ENCODE measurements around the gene TNRC6C. TPM values are rescaled to one million over a fixed set of nuclear protein-coding genes. Genes with fewer than 3 reads are reported as not detected.

Gene TNRC6C
- polyA plus RNA-seq, 1 donor (not counting 4 experiments of a cell fraction or from before 2014, with no cell fraction given): 0.34 TPM

DNA sequence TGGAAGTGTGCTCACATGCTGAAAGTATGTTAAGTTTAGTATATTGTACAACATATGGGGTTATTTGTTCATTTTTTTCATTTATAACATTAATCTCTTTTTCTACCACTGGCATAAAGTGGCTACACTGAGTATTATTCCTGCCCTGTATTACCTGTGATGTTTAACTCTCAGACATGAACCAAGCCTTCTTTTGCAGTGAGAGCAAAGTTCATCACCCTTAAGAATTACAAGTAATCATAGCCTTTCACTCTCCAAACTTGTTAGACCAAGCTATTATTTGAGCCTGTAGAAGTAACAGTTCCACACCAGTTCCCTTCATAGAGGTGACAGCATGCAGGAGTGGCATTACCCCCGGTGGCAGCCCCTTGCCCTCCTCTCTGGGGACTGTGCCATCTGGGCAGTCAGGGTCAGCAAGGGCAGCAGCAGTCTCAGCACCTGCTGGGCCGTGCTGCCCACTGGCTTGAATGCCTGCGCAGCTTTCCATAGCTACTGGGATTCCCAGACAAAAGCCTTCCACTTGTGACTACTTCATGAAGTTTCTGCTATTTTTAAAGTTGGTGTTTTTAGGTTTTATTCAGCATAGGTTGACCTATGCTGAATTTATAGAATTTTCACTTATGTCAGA, 98.7 kb downstream of the TNRC6C start:
- no peaks in the 10 kb centered on the region for H4K20me1 ChIP-seq (ENCODE audit: control insufficient read depth, extremely low read depth, insufficient read depth, low read length)
- H3K4me2 ChIP-seq (ENCODE audit: control insufficient read depth, extremely low read depth, insufficient read depth, low read depth, low read length): no peak overlapping the region
- H3K27ac ChIP-seq (ENCODE audit: control insufficient read depth, insufficient read depth, low read length): no peak overlapping the region
- TF ChIP-seq CTCF (optimal IDR thresholded peaks at IDR 0.05 in 1 of 3, IDR thresholded peaks at IDR 0.05 in 1 of 3, conservative IDR thresholded peaks at IDR 0.05 in 1 of 3; ENCODE audit: extremely low read depth in 1 of 3, insufficient read depth in 2 of 3, low read length in 3 of 3) (no peak), EZH2 (IDR thresholded peaks at IDR 0.05; ENCODE audit: low read length) (no peak)
- no peak overlapping the region for H2AFZ ChIP-seq (ENCODE audit: control insufficient read depth, low read length)
- H3K9me1 ChIP-seq (ENCODE audit: control insufficient read depth, extremely low read depth, insufficient read depth, low read length): no peaks in the 10 kb centered on the region
- dilution Hi-C loops (cut with MboI; ENCODE audit: extremely low pct_ligation_motif_present, low sequenced_read_pairs): no loop called here
- no peak for DNase-seq (ENCODE audit: low read depth, low spot score)
- FAIRE-seq: no peak
- H3K36me3 ChIP-seq (ENCODE audit: control insufficient read depth in 2 of 2, extremely low read depth in 1 of 2, insufficient read depth in 2 of 2, low read length in 2 of 2): no peaks in the 10 kb centered on the region
- no peak overlapping the region for H3K4me3 ChIP-seq (ENCODE audit: control insufficient read depth in 2 of 3, extremely low read depth in 1 of 3, insufficient read depth in 2 of 3, low read depth in 1 of 3, low read length in 3 of 3)
- no peaks in the 10 kb centered on the region for H3K4me1 ChIP-seq (ENCODE audit: control insufficient read depth, extremely low read depth, insufficient read depth, low read length)
- H3K27me3 ChIP-seq (ENCODE audit: control insufficient read depth, extremely low read depth, insufficient read depth, low read length): no peaks in the 10 kb centered on the region
- no peaks in the 10 kb centered on the region for H3K79me2 ChIP-seq (ENCODE audit: control insufficient read depth, insufficient read depth, low read length)
- H3K9ac ChIP-seq (ENCODE audit: control insufficient read depth, extremely low read depth, insufficient read depth, low read length): no peak overlapping the region
- H3K9me3 ChIP-seq (ENCODE audit: control insufficient read depth, low read depth, low read length): no peaks in the 10 kb centered on the region

- Histone ChIP-seq H4K20me1 (ENCODE audit: control insufficient read depth, extremely low read depth, insufficient read depth, low read length) (no peaks in the 10 kb centered on the region), H3K36me3 (ENCODE audit: control insufficient read depth in 2 of 2, extremely low read depth in 1 of 2, insufficient read depth in 2 of 2, low read length in 2 of 2) (no peaks in the 10 kb centered on the region), H2AFZ (ENCODE audit: control insufficient read depth, low read length) (no peak overlapping the region), H3K27ac (ENCODE audit: control insufficient read depth, insufficient read depth, low read length) (no peak overlapping the region), H3K9ac (ENCODE audit: control insufficient read depth, extremely low read depth, insufficient read depth, low read length) (no peak overlapping the region), H3K79me2 (ENCODE audit: control insufficient read depth, insufficient read depth, low read length) (no peaks in the 10 kb centered on the region), H3K27me3 (ENCODE audit: control insufficient read depth, extremely low read depth, insufficient read depth, low read length) (no peaks in the 10 kb centered on the region), H3K4me3 (ENCODE audit: control insufficient read depth in 2 of 3, extremely low read depth in 1 of 3, insufficient read depth in 2 of 3, low read depth in 1 of 3, low read length in 3 of 3) (no peak overlapping the region), H3K9me3 (ENCODE audit: control insufficient read depth, low read depth, low read length) (no peaks in the 10 kb centered on the region), H3K4me1 (ENCODE audit: control insufficient read depth, extremely low read depth, insufficient read depth, low read length) (no peaks in the 10 kb centered on the region), H3K4me2 (ENCODE audit: control insufficient read depth, extremely low read depth, insufficient read depth, low read depth, low read length) (no peak overlapping the region), H3K9me1 (ENCODE audit: control insufficient read depth, extremely low read depth, insufficient read depth, low read length) (no peaks in the 10 kb centered on the region)
- TF ChIP-seq CTCF (optimal IDR thresholded peaks at IDR 0.05 in 1 of 3, IDR thresholded peaks at IDR 0.05 in 1 of 3, conservative IDR thresholded peaks at IDR 0.05 in 1 of 3; ENCODE audit: extremely low read depth in 1 of 3, insufficient read depth in 2 of 3, low read length in 3 of 3) (no peak), EZH2 (IDR thresholded peaks at IDR 0.05; ENCODE audit: low read length) (no peak)
- dilution Hi-C loops (cut with MboI; ENCODE audit: extremely low pct_ligation_motif_present, low sequenced_read_pairs): no loop called here
- DNase-seq (ENCODE audit: low read depth, low spot score) (no peak), FAIRE-seq (no peak)
Measured at GRCh38 chr17:78058001-78058400, 99.5 kb downstream of the TNRC6C start.

Measured in keratinocyte (primary cell).